ENCODE results near the gene FAM184B. TPM values are rescaled to one million over a fixed set of nuclear protein-coding genes. Genes with fewer than 3 reads are reported as not detected.

The FAM184B gene
- total RNA-seq, 1 experiment from 2014 or later, result 0.09 TPM

DNA sequence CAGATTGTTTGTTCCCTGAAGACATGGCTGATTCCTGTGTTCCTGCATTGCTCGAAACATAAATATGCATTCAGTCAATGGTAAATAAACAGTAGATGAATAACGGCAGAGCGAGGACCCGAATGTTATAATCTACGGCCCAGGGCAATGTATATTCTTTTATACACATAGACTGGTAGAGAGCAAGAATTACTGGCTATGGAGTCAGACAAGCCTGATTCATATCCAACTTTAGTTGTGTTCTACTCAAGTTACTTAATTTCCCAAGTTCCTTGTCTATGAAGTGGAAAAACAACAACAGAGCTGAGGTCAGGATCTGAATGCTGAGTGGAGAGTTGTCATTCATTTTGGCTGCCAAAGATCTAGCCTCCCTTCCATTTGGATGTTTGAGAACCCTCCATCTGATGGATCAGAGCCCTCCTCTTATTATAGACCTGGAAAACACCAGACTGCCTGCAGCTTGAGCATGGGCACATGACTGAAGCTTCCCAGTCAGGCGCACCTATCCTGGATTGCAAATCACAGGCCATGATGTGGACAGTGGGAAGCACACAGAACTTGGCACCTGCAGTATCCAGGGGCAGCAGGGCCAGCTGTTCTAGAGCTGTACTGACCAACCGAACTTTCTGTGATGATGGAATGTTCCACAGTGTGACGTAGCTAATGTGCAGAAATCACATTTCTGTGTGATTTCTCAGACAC, 80.1 kb downstream of the FAM184B start:
- H3K27ac Mint-ChIP-seq (ENCODE audit: unreplicated experiment), result no peak overlapping the region
- TF ChIP-seq, protein P1, sequence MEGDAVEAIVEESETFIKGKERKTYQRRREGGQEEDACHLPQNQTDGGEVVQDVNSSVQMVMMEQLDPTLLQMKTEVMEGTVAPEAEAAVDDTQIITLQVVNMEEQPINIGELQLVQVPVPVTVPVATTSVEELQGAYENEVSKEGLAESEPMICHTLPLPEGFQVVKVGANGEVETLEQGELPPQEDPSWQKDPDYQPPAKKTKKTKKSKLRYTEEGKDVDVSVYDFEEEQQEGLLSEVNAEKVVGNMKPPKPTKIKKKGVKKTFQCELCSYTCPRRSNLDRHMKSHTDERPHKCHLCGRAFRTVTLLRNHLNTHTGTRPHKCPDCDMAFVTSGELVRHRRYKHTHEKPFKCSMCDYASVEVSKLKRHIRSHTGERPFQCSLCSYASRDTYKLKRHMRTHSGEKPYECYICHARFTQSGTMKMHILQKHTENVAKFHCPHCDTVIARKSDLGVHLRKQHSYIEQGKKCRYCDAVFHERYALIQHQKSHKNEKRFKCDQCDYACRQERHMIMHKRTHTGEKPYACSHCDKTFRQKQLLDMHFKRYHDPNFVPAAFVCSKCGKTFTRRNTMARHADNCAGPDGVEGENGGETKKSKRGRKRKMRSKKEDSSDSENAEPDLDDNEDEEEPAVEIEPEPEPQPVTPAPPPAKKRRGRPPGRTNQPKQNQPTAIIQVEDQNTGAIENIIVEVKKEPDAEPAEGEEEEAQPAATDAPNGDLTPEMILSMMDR (IDR thresholded peaks at IDR 0.05; ENCODE audit: unreplicated experiment), result no peak
- CTCF ChIA-PET, result no interaction called here
- H3K4me3 Mint-ChIP-seq (ENCODE audit: low read depth, unreplicated experiment), result no peak overlapping the region
- no peaks in the 10 kb centered on the region for H3K36me3 Mint-ChIP-seq (ENCODE audit: insufficient read depth, unreplicated experiment)
- H3K4me1 Mint-ChIP-seq (ENCODE audit: low read depth, unreplicated experiment), result peaks cover 9% of the 10 kb centered on the region
- H3K27me3 Mint-ChIP-seq (ENCODE audit: unreplicated experiment), result no peaks in the 10 kb centered on the region
- no peak for DNase-seq
- no TSS peak for BruUV-seq (replicated peaks)
- H3K9me3 Mint-ChIP-seq (ENCODE audit: low read depth, unreplicated experiment), result no peaks in the 10 kb centered on the region
- intact Hi-C loops (cut with micrococcal nuclease; ENCODE audit: unreplicated experiment), result no loop called here

DNA sequence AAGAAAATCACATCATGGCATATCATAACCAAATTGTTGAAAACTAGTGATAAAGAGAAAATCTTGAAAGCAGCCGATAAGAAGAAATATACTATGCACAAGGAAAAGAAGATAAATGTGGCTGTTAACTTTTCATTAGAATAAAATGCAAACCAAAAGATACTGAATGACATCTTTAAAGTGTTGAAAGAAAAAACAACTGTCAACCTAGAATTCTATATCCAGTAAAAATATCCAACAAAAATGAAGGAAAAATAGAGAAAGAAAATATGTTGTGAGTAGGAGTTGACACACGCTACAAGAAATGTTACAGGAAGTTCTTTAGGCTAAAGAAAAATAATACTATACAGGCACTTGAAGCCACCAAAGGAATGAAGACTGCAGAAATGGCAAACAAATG, 82.0 kb downstream of the FAM184B start:
- Mint-ChIP-seq H3K36me3 (ENCODE audit: insufficient read depth, unreplicated experiment) (no peaks in the 10 kb centered on the region), H3K9me3 (ENCODE audit: low read depth, unreplicated experiment) (no peaks in the 10 kb centered on the region), H3K4me3 (ENCODE audit: low read depth, unreplicated experiment) (no peak overlapping the region), H3K4me1 (ENCODE audit: low read depth, unreplicated experiment) (peaks cover 7% of the 10 kb centered on the region), H3K27ac (ENCODE audit: unreplicated experiment) (no peak overlapping the region), H3K27me3 (ENCODE audit: unreplicated experiment) (no peaks in the 10 kb centered on the region)
- TF ChIP-seq, protein P1 (IDR thresholded peaks at IDR 0.05; ENCODE audit: unreplicated experiment), result no peak
- DNase-seq, result no peak
- intact Hi-C loops (cut with micrococcal nuclease; ENCODE audit: unreplicated experiment), result no loop called here
- no TSS peak for BruUV-seq (replicated peaks)
- CTCF ChIA-PET, result no interaction called here

DNA sequence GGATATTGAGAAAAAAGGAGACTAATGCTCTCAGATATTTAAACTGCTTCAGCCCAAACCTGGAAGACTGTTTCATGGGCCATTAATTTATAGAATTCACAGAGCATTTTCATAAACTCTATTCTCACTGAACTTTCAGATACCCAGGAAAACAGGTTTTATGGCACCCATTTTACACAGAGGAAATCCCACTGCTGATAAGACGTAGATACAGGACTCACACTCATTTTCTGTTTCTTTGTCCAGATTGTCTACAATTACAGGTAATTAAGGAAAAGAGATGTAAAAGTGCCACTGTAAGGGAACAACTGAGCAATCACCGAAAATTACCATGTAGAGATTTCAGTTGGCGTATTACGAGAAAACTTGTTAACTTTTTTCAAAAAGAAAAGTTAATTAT, 83.3 kb downstream of the FAM184B start:
- Mint-ChIP-seq H3K27ac (ENCODE audit: unreplicated experiment) (no peak overlapping the region), H3K27me3 (ENCODE audit: unreplicated experiment) (no peaks in the 10 kb centered on the region), H3K4me3 (ENCODE audit: low read depth, unreplicated experiment) (no peak overlapping the region), H3K4me1 (ENCODE audit: low read depth, unreplicated experiment) (no peaks in the 10 kb centered on the region), H3K9me3 (ENCODE audit: low read depth, unreplicated experiment) (no peaks in the 10 kb centered on the region), H3K36me3 (ENCODE audit: insufficient read depth, unreplicated experiment) (no peaks in the 10 kb centered on the region)
- intact Hi-C loops (cut with micrococcal nuclease; ENCODE audit: unreplicated experiment), result no loop called here
- TF ChIP-seq, protein P1 (IDR thresholded peaks at IDR 0.05; ENCODE audit: unreplicated experiment), result no peak
- BruUV-seq (replicated peaks), result no TSS peak
- DNase-seq, result no peak
- CTCF ChIA-PET, result no interaction called here

DNA sequence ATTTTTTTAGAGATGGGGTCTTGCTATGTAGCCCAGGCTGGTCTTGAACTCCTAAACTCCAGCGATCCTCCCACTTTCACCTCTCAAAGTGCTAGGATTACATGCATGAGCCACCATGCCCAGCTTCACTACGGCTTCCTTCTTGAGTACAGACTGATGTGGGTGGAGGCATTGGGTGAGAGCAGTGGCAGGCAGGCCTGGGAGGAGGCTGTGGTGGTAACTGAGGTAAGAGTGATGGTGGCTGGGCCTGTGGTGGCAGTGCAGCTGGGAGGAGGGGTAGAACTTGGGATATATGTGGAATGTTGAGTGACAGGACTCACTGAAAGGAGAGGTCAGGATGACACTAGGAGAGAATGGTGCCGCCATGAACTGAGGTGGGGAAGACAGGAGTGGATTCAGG, 86.1 kb downstream of the FAM184B start:
- no peak for DNase-seq
- Mint-ChIP-seq H3K4me3 (ENCODE audit: low read depth, unreplicated experiment) (no peak overlapping the region), H3K36me3 (ENCODE audit: insufficient read depth, unreplicated experiment) (no peaks in the 10 kb centered on the region), H3K9me3 (ENCODE audit: low read depth, unreplicated experiment) (no peaks in the 10 kb centered on the region), H3K27ac (ENCODE audit: unreplicated experiment) (no peak overlapping the region), H3K4me1 (ENCODE audit: low read depth, unreplicated experiment) (peaks cover 21% of the 10 kb centered on the region), H3K27me3 (ENCODE audit: unreplicated experiment) (no peaks in the 10 kb centered on the region)
- CTCF ChIA-PET, result no interaction called here
- BruUV-seq (replicated peaks), result no TSS peak
- TF ChIP-seq, protein P1 (IDR thresholded peaks at IDR 0.05; ENCODE audit: unreplicated experiment), result no peak
- intact Hi-C loops (cut with micrococcal nuclease; ENCODE audit: unreplicated experiment), result no loop called here
